ENCODE measurements around the gene RAMAC.
"Not testable (repeated sequence)": the region's sequence is repeated elsewhere in the genome, so short reads cannot be mapped to it uniquely, and the experiment has no call there.

Gene RAMAC

GRCh38 chr15:82969353-82969752 lies 16.7 kb upstream of the RAMAC start:
- DNase-seq: no peak

- no peak for DNase-seq
These were observed 15.8 kb upstream of the RAMAC start for GRCh38 chr15:82970078-82970686.

DNA sequence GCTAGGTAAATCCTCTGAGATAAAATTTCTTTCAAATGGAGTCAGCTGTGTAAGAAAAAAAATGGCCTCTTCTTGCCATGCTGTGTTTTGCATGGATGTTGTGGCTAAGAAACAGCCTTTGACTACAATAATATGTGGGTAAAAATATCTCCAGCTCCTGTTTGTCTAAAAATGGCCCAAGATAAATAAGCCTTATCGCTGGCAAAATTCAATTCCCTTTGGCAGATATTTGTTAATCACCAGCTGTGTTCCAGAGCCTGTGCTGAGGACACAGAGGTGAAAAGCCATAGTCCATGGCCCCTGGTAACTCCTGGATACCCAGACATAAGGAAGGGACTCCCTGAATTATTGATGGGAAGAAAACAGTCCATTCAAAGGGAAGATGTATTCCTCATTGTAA lies 15.3 kb upstream of the RAMAC start:
- no peak for DNase-seq

GRCh38 chr15:82971218-82971984 lies 14.6 kb upstream of the RAMAC start:
- no peak for DNase-seq

DNA sequence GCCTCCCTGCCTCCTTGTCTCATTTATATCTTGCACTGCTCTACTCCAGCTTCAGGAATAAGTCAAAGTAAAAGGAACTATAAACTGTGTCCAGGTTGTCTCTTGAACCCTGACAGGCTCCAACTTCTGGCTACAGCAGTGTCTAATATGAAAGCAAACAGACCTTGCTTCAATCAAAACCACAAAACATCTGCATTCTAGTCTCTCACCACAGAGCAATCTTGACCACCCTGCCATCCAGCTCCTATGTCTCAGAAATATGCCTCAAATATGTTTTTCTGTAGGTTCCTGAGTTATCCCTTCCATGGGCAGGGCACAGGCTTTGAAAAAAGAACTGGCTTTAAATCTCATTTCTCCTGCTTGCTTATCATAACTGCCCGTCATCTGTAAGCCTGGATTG lies 13.0 kb upstream of the RAMAC start:
- DNase-seq: no peak

GRCh38 chr15:82977076-82977475 lies 8.9 kb upstream of the RAMAC start:
- DNase-seq: no peak

GRCh38 chr15:82978438-82978837 lies 7.6 kb upstream of the RAMAC start:
- no peak for DNase-seq

DNA sequence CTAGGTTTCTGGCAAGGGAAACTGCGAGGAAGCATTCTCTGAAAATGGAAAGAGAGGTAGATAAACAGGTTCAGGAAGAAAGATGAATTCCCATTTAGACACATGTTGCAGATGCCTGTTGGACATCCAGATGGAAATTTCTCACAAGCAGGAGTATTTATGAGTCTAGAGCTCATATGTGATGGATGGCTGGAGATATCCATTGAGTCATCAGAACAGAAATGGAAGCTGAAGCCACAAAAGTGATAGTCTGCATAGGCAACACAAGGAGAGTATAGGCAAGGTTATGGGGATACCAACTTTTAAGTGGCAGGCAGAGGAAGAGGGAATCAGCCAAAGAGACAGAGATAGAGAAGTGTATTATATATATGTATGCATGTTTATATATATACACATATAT lies 6.3 kb upstream of the RAMAC start:
- DNase-seq: no peak

GRCh38 chr15:82980981-82981380 lies 5.0 kb upstream of the RAMAC start:
- DNase-seq: no peak

DNA sequence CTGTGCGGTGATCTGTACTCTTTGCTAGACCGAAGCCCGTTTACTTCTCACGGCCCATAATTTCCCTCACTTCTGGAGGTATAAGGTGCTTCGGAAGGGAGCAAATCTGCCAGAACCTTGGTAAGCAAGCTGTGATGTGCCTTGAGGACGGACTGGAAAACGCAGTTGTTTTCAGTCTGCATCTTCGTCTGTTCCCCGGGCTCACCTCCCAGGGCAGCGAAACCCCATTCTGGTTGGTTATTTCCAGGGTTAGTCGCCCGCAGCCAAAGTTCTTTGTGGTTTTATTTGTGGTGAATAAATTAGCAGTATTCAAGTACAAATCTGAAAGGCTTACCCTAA lies 401 bp downstream of the RAMAC start:
- no peak for DNase-seq

GRCh38 chr15:82992436-82992998 lies 6.5 kb downstream of the RAMAC start:
- DNase-seq: no peak

DNA sequence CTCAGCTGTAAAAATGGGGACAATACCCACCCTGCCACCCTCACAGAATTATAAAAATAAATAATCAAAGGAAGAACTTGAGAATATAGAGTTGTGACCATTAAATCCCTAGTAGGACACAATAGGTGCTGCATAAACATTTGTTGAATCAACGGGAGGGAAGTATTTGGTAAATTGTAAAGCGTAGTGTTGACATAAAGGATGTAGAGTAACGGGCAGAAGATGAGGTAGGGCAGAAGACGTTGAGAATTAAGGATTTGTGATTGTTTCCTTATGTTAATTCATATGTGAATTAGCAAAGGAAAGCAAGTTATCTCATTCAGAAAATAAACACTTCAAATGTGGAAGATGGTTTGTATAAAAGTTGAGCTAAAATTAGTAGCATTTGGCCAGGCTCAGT lies 7.1 kb downstream of the RAMAC start:
- DNase-seq: no peak

DNA sequence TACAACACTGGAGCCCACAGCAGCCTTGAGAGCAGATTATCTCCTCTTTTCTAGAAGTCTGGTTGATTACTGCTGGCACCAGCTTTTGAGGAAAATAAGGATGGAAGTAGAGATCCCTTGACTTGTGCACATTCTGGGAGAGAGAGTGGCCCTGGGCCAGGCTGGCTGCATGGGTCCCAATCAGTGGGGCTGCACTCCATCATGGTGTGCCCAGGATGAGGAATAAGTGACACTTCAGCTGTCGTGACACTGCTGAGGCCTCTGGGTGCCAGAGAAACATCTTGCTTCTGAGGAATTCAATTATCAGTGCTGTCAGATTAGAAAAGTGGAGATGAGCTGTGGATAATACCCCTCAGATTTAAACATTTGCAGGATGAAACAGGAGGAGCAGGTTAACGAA lies 9.1 kb downstream of the RAMAC start:
- DNase-seq: no peak

DNA sequence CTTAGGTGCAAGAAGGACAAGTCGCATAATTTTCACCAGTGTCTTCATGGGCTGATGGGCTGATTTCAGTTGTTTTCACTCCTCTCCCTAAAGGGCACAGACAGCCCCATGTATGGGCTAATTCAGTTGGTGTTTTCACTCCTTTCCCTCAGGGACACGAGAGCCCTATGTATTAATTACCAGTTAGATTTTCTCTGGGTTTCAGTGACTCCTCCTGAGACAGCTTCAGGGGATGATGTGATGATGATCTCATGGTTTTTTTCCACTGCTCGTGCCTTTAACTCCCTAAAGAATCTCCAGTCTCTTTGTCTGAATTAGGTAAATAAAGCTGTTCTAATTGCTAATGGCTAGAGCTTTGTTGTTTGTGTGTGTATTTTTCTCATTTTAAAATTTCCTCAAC lies 9.9 kb downstream of the RAMAC start:
- DNase-seq: no peak

- DNase-seq: no peak
These were observed 13.4 kb downstream of the RAMAC start for GRCh38 chr15:82999426-82999825.

GRCh38 chr15:82999905-83000671 lies 14.1 kb downstream of the RAMAC start:
- no peak for DNase-seq

GRCh38 chr15:83000672-83001031 lies 14.6 kb downstream of the RAMAC start:
- not testable (repeated sequence) for DNase-seq

- peak; percentile 44 for DNase-seq
These were observed 24.8 kb downstream of the RAMAC start for GRCh38 chr15:83010709-83011270.

DNA sequence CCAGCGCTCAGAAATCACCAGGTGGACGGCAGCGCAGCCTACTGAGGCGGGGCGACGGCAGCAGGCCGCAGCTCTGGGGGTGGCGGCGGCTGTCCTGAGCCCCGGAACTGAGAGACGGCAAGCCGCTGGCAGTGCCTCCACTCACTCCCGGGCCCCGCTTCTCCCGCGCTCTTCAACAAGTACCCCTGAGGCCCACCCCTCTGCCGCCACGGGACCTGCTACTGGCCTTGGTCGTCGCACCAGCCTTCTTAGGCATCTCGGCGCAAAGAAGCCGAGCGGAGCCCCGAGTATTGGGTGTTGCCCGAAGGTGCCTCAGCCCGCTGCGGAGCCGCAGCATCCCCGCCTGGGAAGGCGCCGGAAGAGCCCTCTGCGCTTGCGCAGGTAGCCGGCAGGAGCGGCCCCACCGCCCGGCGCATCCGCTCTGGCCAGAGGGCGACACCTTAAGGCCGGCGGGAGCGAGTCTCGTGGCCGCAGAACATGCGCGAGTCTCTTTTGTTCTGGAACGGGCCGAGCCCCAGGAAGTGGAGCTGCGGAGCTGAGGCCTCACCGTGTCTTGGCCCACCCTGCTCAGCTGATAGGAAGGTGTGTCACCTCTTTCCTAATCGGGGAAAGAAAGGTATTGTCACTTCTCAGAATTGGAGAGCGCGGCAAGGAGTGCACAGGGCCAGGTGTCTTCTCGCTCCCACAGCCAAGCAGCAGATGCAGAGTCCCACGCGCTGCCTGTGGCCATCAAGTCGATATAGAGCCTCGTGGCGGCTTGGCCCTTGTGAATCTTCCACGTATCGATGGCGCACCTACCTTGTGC lies 25.5 kb downstream of the RAMAC start, which contains the start of gene C15orf40:
Gene C15orf40 (minus strand): TSS at position 369 of the 805 bp plus-strand sequence. CDS start 32 bp downstream, at position 337.
- peak; percentile 74 for DNase-seq

DNA sequence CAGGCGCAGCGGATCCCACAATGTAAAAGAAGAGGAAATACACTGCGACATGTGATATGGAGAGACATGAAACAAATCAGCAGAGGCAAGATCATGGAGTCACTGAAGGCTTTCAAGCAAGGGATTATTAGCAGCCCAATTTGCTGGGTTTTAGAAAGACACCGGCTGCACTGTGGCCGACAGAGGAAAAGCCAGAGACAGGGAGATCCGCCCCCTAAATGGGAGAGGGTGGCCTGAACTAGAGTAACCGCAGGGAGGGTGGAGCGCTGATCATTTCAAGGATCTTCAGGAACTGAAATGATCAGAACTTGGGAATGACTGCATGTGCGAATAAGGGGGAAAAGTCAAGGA lies 26.0 kb downstream of the RAMAC start:
- DNase-seq: no peak

DNA sequence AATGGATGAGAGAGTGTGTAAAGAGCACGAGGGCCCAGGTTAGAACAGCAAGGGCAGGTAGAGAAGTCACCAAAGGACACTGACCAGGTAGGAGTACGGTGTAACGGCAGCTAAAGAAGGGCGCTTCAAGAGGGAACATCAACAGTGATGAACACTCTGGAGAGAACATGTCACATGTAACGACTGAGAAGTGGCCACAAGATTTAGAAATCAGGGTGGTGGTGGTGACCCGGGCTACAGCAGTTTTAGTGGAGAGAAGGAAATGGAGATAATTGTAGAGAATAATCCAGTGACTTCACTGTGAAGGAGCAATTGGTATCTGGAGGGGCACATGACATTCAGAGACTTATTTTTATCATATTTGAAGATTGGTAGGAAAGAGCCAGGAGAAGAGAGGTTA lies 26.6 kb downstream of the RAMAC start:
- no peak for DNase-seq

GRCh38 chr15:83014205-83014653 lies 28.2 kb downstream of the RAMAC start:
- DNase-seq: no peak

DNA sequence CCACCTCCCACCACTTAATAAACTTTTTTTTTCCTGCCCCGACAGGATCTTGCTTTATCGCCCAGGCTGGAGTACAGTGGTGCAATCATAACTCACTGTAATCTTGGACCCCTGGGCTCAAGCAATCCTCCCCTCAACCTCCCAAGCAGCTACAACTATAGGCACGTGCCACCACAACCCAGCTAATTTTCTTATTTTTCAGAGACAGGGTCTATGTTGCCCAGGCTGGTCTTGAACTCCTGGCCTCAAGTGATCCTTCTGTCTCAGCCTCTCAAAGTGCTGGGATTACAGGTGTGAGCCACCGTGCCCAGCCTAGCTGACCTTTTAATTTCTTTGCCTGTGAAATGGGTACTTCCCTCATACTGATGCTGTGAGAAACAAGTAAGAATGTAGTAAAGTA lies 29.4 kb downstream of the RAMAC start:
- no peak for DNase-seq
